GM04504 (cell line): ENCODE results near the gene MBD4.
A peak's percentile ranks its signal among the peaks of the same experiment; 100 is the strongest.
"Not testable (repeated sequence)": the region's sequence is repeated elsewhere in the genome, so short reads cannot be mapped to it uniquely, and the experiment has no call there.

Experiments
- DNase-seq: peaks from one replicate; pipeline ENCODE4 v3.0.0-alpha.2; 2012; ENCODE audit warnings: low read depth

MBD4 gene

DNA sequence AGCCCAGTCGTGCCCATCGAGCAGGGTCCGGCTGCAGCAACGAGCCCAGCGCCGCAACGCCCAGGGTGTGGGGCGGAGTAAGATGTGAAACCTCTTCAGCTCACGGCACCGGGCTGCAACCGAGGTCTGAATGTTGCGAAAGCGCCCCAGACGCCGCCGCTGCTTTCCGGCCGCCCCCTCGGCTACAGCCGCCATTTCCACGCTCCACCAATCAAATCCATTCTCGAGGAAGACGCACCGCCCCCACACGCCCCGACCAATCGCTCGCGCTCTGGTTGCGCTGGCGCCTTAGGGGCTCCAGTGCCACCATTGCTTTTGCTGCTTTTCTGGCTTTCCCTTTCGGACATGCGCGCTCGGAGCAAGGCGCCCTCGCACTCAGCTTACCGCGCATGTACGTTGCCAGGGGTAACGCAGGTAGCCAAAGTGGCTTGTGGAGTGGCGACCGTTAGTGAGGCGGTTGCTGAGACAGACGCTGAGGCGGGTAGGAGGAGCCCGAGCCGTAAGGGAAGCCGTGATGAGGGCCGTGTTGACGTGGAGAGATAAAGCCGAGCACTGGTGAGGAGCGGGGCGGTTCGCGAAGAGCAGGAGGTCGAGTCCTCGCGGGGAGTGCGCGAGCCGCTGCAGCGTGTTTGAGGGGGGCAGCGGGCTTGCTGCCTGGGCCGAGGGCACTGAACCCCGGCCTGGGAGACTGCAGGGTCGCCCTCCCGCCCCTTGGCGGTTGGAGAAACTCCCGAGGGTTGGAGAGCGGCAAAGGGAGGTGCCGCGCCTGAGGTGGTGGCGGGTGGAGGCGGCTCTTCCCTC lies at the start of gene MBD4, which contains the start of gene IFT122:
TSS of gene MBD4 (minus strand) at position 132 of the 801 bp plus-strand sequence. CDS start at position 17, 115 bp downstream.
TSS of gene IFT122 (plus strand) at position 408 of the 801 bp plus-strand sequence. CDS start at position 515, 107 bp downstream.
- peak; percentile 99 for DNase-seq

DNA sequence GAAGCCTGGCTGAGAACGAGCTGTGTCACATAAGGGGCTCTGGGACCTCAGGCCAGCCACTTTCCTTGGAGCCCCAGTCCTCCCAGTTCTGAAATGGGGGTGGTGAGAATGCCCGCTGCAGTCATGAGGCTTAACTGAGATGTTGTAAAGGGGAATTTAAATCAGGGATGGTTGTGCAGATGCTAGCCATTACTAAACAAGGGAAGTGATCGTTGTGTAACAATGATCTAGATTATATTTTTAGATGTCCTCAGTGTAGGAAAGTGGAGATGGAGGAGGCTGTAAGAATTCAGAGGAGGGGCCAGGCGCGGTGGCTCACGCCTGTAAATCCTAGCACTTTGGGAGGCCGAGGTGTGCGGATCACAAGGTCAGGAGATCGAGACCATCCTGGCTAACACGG lies 49.5 kb upstream of the MBD4 start:
- not testable (repeated sequence) for DNase-seq

DNA sequence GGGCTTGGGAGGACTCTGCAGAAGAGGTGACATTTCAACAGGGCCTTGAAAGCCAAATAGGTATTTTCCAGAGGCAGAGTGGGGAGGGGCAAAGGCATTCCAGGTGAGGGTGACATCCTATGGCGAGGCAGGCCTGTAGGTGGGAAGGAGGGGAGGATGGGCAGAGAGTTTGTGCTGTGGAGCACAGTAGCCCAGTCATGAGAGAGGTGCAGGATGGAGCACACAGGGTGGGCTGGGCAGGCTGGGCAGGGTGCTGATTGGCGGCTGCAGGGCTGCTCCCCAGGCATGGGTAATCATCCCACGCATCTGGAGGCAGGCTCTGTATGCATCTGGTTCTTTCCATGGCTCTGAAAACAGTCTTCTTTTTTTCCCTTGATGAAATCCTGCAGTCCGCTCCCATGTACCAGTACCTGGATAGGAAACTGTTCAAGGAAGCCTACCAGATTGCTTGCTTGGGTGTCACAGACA lies 48.2 kb upstream of the MBD4 start:
- not testable (repeated sequence) for DNase-seq

DNA sequence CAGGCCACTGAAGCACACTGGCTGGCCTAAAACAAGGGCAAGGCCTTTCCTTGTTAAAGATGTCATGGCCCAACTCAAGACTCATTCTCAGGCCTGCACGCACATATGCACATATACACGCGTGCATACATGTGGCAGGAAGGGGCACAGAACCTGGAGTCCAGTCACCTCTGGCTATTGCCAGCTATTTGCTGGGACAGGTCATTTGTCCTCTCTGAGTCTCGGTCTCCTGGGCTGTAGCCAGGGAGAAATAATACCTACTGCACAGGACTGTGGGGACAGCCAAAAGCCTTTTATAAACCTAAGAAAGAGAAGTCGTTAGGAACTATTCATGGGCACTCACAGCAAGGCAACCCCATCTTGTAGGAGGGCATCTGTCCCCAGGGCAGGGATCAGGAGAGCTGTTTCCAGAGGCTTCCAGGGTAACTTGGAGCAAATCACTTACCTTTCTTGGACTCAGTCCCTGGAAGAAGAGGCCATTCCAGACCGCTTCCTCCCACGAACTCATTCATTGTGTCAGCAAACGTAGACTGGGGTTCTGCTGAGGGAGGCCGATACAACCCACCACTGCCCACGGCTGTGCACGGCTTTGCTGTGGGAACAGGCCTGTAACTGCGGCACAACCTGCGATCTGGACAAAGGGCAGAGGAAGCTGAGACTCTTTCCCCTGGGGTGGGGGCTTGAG lies 47.6 kb upstream of the MBD4 start:
- no peak for DNase-seq

DNA sequence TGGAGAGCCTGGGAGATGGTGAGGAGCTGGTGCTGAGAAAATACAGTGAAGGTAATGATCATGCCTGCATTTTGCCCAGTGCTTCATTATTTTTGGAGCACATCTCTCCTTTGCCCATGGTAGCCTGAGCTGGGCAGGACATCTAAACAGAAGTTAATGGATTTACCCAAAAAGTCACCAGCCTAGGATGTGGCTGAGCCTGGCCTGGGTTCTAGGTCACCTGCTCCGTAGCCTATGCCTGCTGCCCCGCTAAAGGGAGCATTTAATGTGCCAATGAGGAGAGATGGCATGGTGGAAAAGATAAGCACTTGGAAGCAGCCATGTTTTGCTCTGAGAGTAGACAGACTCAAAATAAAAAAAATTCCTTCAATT lies 46.9 kb upstream of the MBD4 start:
- no peak for DNase-seq

DNA sequence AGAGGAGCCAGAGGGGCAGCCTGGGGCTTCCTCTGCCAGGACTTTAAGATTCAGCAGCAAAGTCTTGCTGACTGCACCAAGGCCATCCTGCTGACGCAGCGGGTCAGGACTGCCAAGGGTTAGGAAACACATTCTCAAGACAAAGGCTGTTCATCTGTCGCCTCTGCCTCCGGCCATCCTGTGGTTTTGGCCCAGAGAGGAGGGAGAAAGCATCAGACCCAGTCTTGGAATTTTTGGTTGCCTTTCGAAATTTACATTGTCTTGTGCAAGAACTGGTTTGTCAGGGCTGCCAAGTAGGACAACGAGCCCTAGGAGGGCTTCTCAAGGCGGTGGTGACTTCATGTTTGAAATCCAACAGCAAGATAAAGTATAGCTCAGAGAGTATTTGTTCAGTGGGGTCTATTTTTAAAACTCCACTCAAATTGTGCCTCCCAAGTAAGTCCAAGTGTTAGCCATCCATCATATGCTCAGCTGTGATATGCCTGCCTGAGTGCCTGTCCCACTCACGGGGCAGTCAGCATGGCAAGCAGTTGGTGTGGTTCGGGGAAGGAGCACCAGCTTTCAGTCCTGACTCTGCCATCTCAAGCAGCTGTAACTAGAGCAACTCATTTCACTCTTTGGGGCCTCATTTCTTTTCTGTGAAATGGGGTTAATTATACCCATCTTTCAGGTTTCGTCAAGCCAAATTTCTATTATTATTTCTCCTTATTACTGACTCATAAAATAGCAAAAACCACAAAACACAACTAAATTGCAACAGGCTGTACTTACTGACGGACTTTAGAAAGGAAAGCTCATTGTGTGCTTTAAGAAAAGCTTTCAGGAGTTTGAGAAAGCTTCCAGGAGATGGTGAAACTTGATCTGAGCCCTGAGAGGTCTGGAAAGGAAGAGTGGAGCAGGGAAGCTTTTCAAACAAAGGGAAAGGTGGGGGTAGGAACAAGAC lies 46.2 kb upstream of the MBD4 start:
- DNase-seq = peak; percentile 99

DNA sequence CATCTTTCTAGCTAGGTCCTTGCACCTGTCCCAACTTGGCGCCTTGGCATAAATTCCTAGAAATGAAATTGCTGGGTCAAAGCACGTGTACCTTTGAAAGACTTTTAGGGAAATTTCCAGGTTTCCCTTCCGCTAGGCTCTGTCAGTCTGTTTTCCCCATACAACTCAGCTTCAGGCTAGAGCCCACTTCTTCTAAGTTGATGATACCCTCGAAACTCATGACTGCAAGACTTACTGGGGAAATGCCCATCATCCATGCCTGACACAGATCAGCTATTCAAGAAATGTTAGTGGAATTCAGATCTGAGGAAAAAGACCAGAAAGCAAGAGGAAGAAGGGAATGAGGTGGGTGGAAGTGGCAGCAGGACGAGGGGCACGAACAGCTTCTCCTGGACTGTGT lies 45.4 kb upstream of the MBD4 start:
- DNase-seq = not testable (repeated sequence)

DNA sequence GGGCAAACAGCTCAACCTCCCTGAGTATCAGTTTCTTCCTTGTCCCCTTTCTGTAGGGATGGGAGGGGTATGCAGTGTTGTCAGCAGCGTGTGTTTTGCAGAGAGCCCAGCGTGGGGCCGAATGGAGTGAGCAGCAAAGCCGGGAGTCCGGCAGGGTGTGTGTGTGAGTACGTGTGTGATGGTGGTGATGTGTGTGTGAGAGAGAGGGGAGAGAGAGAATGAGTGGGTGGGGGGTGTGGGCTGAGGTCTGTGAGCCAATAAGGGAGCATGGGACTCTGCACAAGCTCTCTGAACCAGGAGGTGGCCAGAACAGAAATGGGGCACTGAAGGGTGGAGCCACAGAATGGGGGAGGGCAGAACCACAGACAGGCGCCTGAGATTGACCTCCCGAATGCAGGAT lies 44.1 kb upstream of the MBD4 start:
- no peak for DNase-seq

DNA sequence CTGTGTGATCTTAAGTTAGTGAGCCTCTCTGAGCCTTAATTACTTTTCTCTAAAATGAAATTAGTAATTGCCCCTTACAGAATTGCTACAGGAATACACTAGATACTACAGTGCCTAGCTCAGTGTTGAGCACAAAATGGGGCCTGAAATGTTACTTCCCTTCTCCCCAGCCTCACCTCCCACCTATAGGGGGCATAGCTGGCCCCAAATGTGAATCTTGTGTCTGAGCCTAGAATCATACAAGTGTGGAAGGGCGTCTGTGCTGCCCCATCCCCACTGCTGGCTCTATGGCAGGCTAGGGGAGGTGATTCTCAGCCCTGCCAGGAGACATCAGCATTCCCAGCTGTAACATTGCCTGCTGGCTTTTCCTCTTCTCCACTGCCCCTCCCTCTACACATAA lies 43.0 kb upstream of the MBD4 start:
- no peak for DNase-seq

DNA sequence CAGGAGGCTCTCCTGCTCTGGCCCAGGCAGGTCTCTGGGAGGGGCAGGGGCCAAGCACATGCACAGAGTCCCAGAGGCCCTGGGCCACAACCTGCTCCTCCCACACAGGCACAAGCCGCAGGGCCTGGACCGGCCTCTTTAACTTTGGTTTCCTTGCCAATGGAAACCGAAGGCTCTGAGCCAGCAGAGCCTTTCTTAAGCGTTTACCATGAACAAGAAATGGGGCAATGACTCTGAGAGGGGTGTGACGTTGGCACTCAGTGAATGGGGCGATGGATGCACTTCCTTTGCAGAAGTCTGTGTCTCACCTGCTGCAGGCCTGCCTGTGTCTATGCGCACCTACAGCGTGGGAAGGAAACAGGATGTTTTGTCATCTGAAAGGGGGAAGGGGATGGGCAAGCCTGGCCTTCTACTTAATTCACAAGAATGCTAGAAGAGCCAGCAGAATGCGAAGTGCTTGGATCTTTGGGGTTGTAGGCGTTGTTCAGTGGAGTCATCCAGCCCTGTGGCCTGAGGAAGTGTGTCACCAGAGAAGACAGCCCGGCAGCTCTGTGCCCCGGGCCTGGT lies 42.1 kb upstream of the MBD4 start:
- DNase-seq = no peak

DNA sequence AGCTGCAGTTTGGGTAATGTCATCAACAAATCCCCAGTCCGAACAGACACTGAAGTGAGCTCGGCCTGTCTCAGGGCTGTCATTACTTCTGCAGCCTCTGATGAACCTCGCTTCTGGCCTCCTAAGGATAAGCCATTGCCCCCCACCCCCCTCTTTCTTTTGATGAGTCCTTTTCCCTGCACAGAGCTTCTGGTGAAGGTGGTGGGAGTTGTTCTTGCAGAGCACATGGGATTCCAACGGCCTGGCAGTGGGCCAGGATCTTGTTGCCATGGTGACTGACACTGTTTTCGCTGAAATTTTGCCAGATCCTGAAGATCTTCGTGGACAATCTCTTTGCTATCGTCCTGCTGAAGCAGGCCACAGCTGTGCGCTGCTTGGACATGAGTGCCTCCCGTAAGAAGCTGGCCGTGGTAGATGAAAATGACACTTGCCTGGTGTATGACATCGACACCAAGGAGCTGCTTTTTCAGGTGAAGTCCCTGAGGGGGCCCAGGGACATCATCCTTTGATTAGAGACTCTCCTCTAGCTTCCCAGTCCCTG lies 41.5 kb upstream of the MBD4 start:
- not testable (repeated sequence) for DNase-seq

DNA sequence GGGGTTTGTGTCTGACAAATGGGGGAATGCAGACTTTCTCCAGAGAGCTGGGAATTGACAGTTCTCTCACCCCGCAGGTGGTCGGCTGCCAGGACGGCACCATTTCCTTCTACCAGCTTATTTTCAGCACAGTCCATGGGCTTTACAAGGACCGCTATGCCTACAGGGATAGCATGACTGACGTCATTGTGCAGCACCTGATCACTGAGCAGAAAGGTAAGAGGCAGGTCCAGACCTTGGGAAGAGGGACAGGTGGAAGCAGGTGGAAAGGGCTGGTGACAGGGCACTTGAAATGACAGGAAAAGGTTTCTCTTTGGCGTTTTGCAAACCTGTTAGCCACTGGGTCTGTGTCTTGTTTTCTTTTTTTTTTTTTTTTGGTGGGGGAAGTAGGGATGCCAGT lies 36.8 kb upstream of the MBD4 start:
- DNase-seq = no peak

DNA sequence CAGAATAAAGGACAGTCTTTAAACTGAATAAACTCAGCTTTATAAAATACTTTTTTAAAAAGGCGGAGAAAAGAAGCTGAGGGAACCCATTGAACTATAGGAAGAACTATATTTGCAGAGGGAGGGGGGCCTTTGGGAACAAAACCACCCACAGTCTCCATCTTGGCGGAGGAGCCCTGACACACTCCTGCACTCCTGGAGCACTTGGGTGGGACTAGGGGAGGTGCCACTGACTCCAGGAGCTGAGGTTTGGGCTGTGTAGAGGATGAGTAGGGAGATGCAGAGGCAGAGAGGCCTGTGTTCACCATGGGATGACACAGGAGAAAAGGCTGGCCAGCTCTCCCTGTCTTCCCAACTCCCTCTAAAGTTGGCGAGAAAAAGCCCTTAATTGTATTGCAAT lies 36.1 kb upstream of the MBD4 start:
- DNase-seq = no peak

DNA sequence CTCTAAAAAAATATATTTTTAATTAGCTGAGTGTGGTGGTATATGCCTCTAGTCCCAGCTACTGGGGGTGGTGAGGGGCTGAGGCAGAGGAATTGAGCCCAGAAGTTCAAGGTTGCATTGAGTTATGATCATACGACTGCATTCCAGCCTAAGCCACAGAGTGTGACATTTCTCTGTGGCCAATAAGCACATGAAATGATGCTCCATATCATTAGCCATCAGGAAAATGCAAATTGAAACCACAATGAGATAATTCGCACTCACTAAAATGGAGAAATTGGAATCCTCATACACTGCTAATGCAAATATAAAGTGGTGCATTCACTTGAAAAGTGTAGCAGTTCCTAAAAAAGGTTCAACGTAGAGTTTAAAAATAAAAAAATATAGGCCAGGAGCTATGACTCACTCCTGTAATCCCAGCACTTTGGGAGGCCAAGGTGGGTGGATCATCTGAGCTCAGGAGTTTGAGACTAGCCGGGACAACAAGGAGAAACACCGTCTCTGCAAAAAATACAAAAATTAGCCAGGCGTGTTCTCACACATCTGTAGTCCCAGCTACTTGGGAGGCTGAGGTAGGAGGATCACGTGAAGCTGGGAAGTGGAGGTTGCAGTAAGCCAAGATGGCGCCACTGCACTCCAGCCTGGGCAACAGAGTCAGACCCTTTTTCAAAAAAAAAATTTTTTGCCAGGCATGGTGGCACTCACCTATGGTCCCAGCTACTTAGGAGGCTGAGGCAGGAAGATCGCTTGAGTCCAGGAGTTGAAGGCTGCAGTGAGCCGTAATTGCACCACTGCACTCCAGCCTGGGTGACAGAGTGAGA lies 35.4 kb upstream of the MBD4 start:
- DNase-seq = no peak

DNA sequence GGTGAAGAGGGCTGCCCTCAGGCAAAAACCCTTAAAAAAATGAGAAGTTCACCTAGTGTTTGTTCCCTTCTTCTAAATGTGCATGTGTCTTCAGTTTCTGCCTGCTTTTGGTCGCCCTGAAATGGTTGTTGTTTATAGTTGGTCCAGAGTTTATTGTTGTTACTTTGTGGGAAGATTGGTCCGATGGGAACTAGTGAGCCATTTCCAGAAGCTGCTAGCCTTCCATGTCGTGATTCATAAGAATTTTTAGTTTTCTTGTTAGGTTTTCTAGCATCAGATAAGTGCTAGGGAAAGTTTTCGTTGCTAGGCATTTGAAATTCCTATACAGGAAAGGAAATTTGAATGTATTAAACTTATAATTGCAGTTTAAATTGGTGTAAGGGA lies 34.0 kb upstream of the MBD4 start:
- no peak for DNase-seq

DNA sequence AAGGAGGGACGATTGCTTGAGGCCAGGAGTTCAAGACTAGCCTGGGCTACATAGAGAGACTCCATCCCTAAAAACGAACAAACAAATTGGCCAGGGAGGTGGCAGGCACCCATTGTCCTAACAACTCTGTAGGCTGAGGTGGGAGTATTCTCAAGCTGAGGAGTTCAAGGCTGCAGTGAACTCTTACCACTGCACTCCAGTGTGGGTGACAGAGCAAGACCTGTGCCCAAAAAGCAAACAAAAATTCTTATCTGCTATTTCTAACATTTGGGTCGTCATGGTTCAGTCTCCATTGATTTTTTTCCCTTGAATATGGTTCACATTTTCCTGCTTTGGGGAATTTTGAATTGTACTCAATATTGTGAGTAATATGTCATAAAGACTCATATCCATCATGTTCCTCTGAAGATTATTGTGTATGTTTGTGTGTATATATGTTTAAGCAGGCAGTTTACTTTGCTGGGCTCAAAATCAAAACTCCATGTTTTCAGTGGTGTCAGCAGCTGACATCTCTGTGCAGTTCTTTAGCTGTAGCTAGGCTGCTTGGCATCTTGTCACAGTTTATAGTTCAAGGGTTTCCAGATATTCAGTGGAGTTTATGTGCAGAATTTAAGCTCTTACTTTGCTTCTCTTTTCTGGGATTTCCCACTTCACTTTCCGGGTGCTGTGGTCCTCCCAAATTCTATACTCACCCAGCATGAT lies 33.5 kb upstream of the MBD4 start:
- no peak for DNase-seq

DNA sequence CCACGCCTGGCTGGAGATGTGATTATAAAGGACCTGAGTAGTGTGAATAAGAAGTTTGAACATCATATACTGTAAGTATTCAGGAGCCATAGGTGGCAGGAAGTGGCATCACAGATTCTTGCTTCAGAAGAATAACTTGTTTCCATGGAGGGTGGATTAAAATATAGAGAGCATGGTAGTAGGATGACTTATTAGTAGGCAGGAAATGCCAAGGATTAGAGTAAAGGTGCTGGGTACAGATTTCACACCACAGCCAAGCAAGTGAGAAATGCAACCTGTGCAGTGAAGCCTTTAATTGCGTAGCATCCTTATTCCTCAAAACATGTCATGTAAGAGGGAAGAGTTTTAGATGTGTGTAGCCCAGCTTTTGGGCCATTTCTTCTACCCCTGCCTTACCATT lies 31.1 kb upstream of the MBD4 start:
- no peak for DNase-seq

DNA sequence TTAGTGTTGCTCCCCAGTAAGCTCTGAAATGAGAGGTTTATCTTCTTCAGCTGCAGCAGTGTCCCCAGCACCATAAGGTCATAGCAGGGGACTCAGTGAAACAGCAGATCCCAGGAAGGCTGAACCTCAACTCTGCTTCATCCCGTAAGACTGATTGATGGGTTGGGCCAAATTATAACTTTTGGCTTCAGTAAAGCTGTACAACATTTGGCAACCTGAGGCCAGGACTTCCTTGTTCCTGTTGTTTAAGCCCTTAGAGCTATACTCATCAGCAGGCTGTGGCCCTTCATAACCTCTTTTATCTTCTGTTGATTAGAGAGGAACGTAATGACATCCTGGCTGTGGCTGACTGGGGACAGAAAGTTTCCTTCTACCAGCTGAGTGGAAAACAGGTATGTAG lies 29.3 kb upstream of the MBD4 start:
- DNase-seq = no peak

DNA sequence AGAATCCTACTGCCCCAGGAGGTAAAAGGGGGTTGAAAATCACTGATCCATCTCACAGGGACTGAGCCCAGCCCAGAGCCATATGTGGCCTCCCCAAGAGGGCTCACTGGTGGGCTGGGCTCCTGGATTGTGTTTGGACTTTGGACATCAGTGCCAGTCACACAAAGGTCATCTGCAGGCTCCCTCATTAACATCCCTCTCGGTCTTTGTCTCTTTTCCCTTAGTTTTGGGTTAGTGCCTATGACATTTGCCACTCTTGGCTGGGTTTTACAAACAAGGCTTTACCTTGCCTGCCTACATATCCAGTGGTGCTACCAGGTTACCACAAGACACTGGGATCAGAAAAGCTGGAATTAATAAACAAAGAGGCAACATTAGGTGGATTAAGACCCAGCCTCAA lies 28.2 kb upstream of the MBD4 start:
- DNase-seq = no peak

DNA sequence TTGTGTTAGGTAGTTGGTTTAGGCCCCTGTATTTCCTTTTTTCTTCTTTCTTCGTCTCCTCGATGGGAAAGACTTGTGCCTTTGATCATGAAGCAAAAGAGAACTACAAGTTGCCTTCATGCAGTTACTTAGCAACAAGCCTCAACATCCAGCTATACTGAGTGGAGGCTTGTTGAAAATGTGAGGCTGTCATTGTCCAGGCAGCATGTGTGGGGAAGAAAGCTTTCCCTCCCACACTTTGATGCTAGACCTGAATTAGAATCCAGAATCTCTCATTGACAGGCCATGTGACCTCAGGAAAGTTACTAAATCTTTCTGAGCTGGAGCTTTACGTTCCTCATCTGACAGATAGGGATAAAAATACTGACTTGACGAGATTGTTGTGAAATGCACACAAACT lies 24.0 kb upstream of the MBD4 start:
- no peak for DNase-seq
